OCI-LY7 (cell line): ENCODE data around the gene ZNF746. TPM values are rescaled to one million over a fixed set of nuclear protein-coding genes. Genes with fewer than 3 reads are reported as not detected.

Source experiments
- BruUV-seq: library from RNA; stranded (reverse); fragments of 400-500 nt; replicated peaks from 2 replicates; lab custom pipeline; 2021; lab: Mats Ljungman, UMichigan
- CTCF ChIA-PET: fragments of 300-600 bp; sonication (Branson Sonifier 250); formaldehyde crosslinking; loops from one replicate; lab custom pipeline; 2022; ENCODE audit warnings: antibody characterized with exemption; ENCODE audit not compliant: unreplicated experiment; lab: Charles Lee
- POLR2A ChIA-PET: fragments of 300-600 bp; sonication (Branson Sonifier 250); formaldehyde crosslinking; loops from one replicate; lab custom pipeline; 2022; ENCODE audit warnings: antibody characterized with exemption; lab: Charles Lee
- DNase-seq: peaks from one replicate; pipeline ENCODE4 v3.0.0-alpha.2; 2015; ENCODE audit warnings: low spot score
- H2AFZ ChIP-seq: fragments of 200-600 bp; sonication (generic), shearing (Covaris generic); 2 replicates; pipeline ENCODE4 v1.6.1; 2014; ENCODE audit warnings: mild to moderate bottlenecking, antibody characterized with exemption, low read length, moderate library complexity
- H3K27ac ChIP-seq: fragments of 200-600 bp; sonication (generic); 2 replicates; pipeline ENCODE4 v1.5.1; 2014; ENCODE audit warnings: mixed run types, low read depth, mild to moderate bottlenecking, moderate library complexity, low read length, inconsistent platforms; ENCODE audit not compliant: poor library complexity, severe bottlenecking
- H3K36me3 ChIP-seq: fragments of 200-600 bp; sonication (generic); 2 replicates; pipeline ENCODE4 v1.6.1; 2014; ENCODE audit warnings: mild to moderate bottlenecking, antibody characterized with exemption, low read length, moderate library complexity, mixed read lengths; ENCODE audit not compliant: insufficient read depth
- H3K4me1 ChIP-seq: fragments of 200-600 bp; sonication (generic); 2 replicates; pipeline ENCODE4 v1.5.1; 2014; ENCODE audit warnings: mild to moderate bottlenecking, low read length; ENCODE audit not compliant: insufficient read depth, poor library complexity, severe bottlenecking
- H3K4me2 ChIP-seq: fragments of 200-600 bp; sonication (generic); 2 replicates; pipeline ENCODE4 v1.6.1; 2014; ENCODE audit warnings: mild to moderate bottlenecking, low read length
- H3K4me3 ChIP-seq: fragments of 200-600 bp; sonication (generic); 2 replicates; pipeline ENCODE4 v1.5.1; 2014; ENCODE audit warnings: mild to moderate bottlenecking, low read depth, low read length; ENCODE audit not compliant: poor library complexity, severe bottlenecking
- H3K79me2 ChIP-seq: fragments of 200-600 bp; sonication (generic); 2 replicates; pipeline ENCODE4 v1.6.1; 2016; ENCODE audit warnings: low read depth, mild to moderate bottlenecking, low read length, moderate library complexity, mixed read lengths; ENCODE audit not compliant: insufficient read depth
- H3K9me2 ChIP-seq: fragments of 200-600 bp; sonication (generic); 2 replicates; pipeline ENCODE4 v1.6.1; 2016; ENCODE audit warnings: mild to moderate bottlenecking, low read length, mixed read lengths; ENCODE audit not compliant: insufficient read depth
- H3K9me3 ChIP-seq: fragments of 200-600 bp; sonication (generic); 2 replicates; pipeline ENCODE4 v1.6.1; 2014; ENCODE audit warnings: mild to moderate bottlenecking, mixed run types, low read length, mixed read lengths
- H4K20me1 ChIP-seq: fragments of 200-600 bp; sonication (generic); 2 replicates; pipeline ENCODE4 v1.6.1; 2014; ENCODE audit warnings: mild to moderate bottlenecking, antibody characterized with exemption, low read length, moderate library complexity, mixed read lengths; ENCODE audit not compliant: insufficient read depth
- CTCF ChIP-seq: fragments of 200-600 bp; sonication (generic); conservative IDR thresholded peaks from 2 replicates; pipeline ENCODE4 v1.5.1; 2014; ENCODE audit warnings: mild to moderate bottlenecking, antibody characterized with exemption, low read length, moderate library complexity, mixed read lengths
- EZH2phosphoT487 ChIP-seq: fragments of 200-600 bp; sonication (generic); IDR thresholded peaks from 2 replicates; pipeline ENCODE4 v1.6.1; 2018; ENCODE audit warnings: low read depth, borderline replicate concordance, mild to moderate bottlenecking, mixed run types, antibody characterized with exemption, low read length, moderate library complexity, mixed read lengths
- intact Hi-C: fragments of 100-400 bp; cut with micrococcal nuclease; formaldehyde crosslinking; loops from one replicate; pipeline ENCODE4 v1.10.0; 2022; ENCODE audit not compliant: unreplicated experiment
- total RNA-seq, 2 experiments: library from RNA; depleted of rRNA in 1 of 2; stranded (reverse); fragments of >200 nt in 1 of 2; shearing (Covaris generic) in 1 of 2; gene quantifications; 2 replicates each; pipeline ENCODE4 v1.2.3, GENCODE V29; 2014 to 2022

Gene ZNF746
- total RNA-seq, 2 experiments from 2014 or later = 14.8 to 18.9 TPM

GRCh38 chr7:149456506-149457421 is 40.8 kb downstream of the ZNF746 start:
- H3K9me3 ChIP-seq = no peaks in the 10 kb centered on the region
- H3K27ac ChIP-seq = no peak overlapping the region
- H3K9me2 ChIP-seq = no peaks in the 10 kb centered on the region
- intact Hi-C loops = no loop called here
- CTCF ChIA-PET = no interaction called here
- POLR2A ChIA-PET = interaction anchor here (0.5 kb wide), 1 partner anchor 13 kb away, joined by 3 read pairs; no protein-coding TSS in a partner anchor
- no peak overlapping the region for H2AFZ ChIP-seq
- H3K79me2 ChIP-seq = peaks cover 6% of the 10 kb centered on the region; the same call in 1 of the 2 replicates
- H3K4me2 ChIP-seq = no peak overlapping the region
- TF ChIP-seq EZH2phosphoT487 (no peak), CTCF (no peak)
- no peak for DNase-seq
- BruUV-seq = no TSS peak
- H4K20me1 ChIP-seq = peaks cover 7% of the 10 kb centered on the region; the same call in 1 of the 2 replicates
- peaks cover 32% of the 10 kb centered on the region for H3K36me3 ChIP-seq
- H3K4me3 ChIP-seq = no peak overlapping the region
- H3K4me1 ChIP-seq = peaks cover 17% of the 10 kb centered on the region

- intact Hi-C loops = no loop called here
- Histone ChIP-seq H3K4me2 (no peak overlapping the region), H3K79me2 (peaks cover 6% of the 10 kb centered on the region; the same call in 1 of the 2 replicates), H3K4me1 (peaks cover 11% of the 10 kb centered on the region), H3K9me2 (no peaks in the 10 kb centered on the region), H3K4me3 (no peak overlapping the region), H3K27ac (no peak overlapping the region), H4K20me1 (peaks cover 7% of the 10 kb centered on the region; the same call in 1 of the 2 replicates), H2AFZ (no peak overlapping the region), H3K9me3 (no peaks in the 10 kb centered on the region), H3K36me3 (peaks cover 41% of the 10 kb centered on the region)
- CTCF ChIA-PET = no interaction called here
- TF ChIP-seq EZH2phosphoT487 (no peak), CTCF (no peak)
- POLR2A ChIA-PET = no interaction called here
- no TSS peak for BruUV-seq
- DNase-seq = no peak
These were observed 42.2 kb downstream of the ZNF746 start for GRCh38 chr7:149455175-149455950.
